DOHH2 (cell line): Measurements from ENCODE around the gene RPS6KL1.

Experiments used
- H3F3A ChIP-seq: fragments of 200-600 bp; sonication (generic), shearing (Covaris generic); 2 replicates; pipeline ENCODE4 v1.6.0; 2016; ENCODE audit warnings: antibody characterized with exemption, mild to moderate bottlenecking; ENCODE audit not compliant: control insufficient read depth, insufficient read depth
- H3K27ac ChIP-seq: fragments of 200-600 bp; sonication (generic); 2 replicates; pipeline ENCODE4 v1.5.1; 2014; ENCODE audit warnings: low read depth, mild to moderate bottlenecking, low read length, moderate library complexity
- H3K27me3 ChIP-seq: fragments of 200-600 bp; sonication (generic); 2 replicates; pipeline ENCODE4 v1.6.1; 2014; ENCODE audit warnings: mild to moderate bottlenecking, low read length, mixed read lengths; ENCODE audit not compliant: control insufficient read depth
- H3K36me3 ChIP-seq: fragments of 200-600 bp; sonication (generic); 2 replicates; pipeline ENCODE4 v1.6.1; 2014; ENCODE audit warnings: mild to moderate bottlenecking, low read length, moderate library complexity, mixed read lengths; ENCODE audit not compliant: control insufficient read depth
- H3K4me1 ChIP-seq: fragments of 200-600 bp; sonication (generic); 2 replicates; pipeline ENCODE4 v1.6.1; 2014; ENCODE audit warnings: mild to moderate bottlenecking, low read length, mixed read lengths; ENCODE audit not compliant: control insufficient read depth
- H3K4me2 ChIP-seq: fragments of 200-600 bp; sonication (generic); 2 replicates; pipeline ENCODE4 v1.6.0; 2014; ENCODE audit warnings: mild to moderate bottlenecking, low read length, moderate library complexity
- H3K4me3 ChIP-seq: fragments of 200-600 bp; sonication (generic); 2 replicates; pipeline ENCODE4 v1.5.1; 2014; ENCODE audit warnings: mild to moderate bottlenecking, low read length, mixed read lengths
- H3K79me2 ChIP-seq: fragments of 200-600 bp; sonication (generic); 2 replicates; pipeline ENCODE4 v1.6.1; 2014; ENCODE audit warnings: mild to moderate bottlenecking, low read length, mixed read lengths; ENCODE audit not compliant: control insufficient read depth
- H3K9me2 ChIP-seq: fragments of 200-600 bp; sonication (generic); replicated peaks from 2 replicates; pipeline ENCODE4 v1.6.1; 2014; ENCODE audit warnings: mild to moderate bottlenecking, low read length, mixed read lengths; ENCODE audit not compliant: control insufficient read depth
- H3K9me3 ChIP-seq: fragments of 200-600 bp; sonication (generic); 2 replicates; pipeline ENCODE4 v1.6.1; 2014; ENCODE audit warnings: antibody characterized with exemption, low read length, mixed read lengths; ENCODE audit not compliant: control insufficient read depth, insufficient read depth
- H4K20me1 ChIP-seq: fragments of 200-600 bp; sonication (generic); 2 replicates; pipeline ENCODE4 v1.6.0; 2014; ENCODE audit warnings: low read depth, mild to moderate bottlenecking, antibody characterized with exemption, low read length, moderate library complexity; ENCODE audit not compliant: control insufficient read depth, insufficient read depth
- EZH2phosphoT487 ChIP-seq: fragments of 200-600 bp; sonication (generic); IDR thresholded peaks from 2 replicates; pipeline ENCODE4 v1.6.1; 2017; ENCODE audit warnings: borderline replicate concordance, mild to moderate bottlenecking, antibody characterized with exemption, low read length, moderate library complexity, mixed read lengths
- TF ChIP-seq, protein P1 (sequence below): fragments of 200-600 bp; sonication (generic); IDR thresholded peaks from one replicate; pipeline ENCODE4 v1.5.1; 2014; ENCODE audit warnings: antibody characterized with exemption, mild to moderate bottlenecking, low read depth, low read length; ENCODE audit not compliant: poor library complexity, severe bottlenecking

The RPS6KL1 gene

DNA sequence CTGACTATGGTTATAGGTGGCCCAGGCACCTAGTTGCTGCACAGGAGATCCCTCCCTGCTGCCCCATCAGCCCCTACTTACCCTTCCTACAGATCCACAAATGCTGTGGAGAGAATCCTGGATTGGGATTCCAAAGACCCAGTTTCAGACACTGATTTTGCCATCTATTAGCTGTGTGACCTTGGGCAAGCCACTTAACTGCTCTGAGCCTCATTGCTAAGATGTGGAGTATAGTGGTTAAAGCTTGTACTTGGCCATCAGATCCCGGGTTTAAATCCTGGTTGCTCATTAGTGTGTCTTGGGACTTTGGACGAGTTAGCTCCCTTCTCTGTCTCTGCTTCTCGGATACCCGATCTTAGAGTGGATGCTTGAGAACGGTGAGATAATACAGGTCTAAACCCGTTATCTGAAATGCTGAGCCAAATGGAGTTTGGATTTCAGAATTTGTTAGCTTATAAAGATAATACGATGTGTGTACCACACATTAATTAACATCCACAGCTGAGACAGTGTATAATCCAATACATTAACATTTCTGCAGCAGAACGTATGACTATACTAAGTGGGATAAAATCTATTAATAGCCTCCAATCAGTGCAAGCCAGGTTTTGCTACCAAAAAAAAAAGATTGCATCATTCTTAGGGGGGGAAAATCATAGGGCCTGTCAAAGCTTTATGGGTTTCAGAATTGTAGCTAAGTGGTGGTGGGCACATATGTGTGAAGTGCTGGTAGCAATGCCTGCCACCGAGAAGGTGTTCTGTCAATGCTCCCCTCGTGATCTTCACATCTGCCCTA lies 63.1 kb downstream of the RPS6KL1 start:
- Histone ChIP-seq H3K27ac (no peak overlapping the region), H3K4me3 (no peak overlapping the region), H4K20me1 (0 out of 2 replicates have a peak, but pooled peaks cover 4% of the 10 kb centered on the region), H3K4me1 (no peaks in the 10 kb centered on the region), H3K27me3 (no peaks in the 10 kb centered on the region), H3K4me2 (no peak overlapping the region), H3K9me2 (no peaks in the 10 kb centered on the region), H3K79me2 (no peaks in the 10 kb centered on the region), H3K36me3 (no peaks in the 10 kb centered on the region; the same call in 1 of the 2 replicates), H3F3A (no peaks in the 10 kb centered on the region), H3K9me3 (no peaks in the 10 kb centered on the region)
- TF ChIP-seq, protein P1, sequence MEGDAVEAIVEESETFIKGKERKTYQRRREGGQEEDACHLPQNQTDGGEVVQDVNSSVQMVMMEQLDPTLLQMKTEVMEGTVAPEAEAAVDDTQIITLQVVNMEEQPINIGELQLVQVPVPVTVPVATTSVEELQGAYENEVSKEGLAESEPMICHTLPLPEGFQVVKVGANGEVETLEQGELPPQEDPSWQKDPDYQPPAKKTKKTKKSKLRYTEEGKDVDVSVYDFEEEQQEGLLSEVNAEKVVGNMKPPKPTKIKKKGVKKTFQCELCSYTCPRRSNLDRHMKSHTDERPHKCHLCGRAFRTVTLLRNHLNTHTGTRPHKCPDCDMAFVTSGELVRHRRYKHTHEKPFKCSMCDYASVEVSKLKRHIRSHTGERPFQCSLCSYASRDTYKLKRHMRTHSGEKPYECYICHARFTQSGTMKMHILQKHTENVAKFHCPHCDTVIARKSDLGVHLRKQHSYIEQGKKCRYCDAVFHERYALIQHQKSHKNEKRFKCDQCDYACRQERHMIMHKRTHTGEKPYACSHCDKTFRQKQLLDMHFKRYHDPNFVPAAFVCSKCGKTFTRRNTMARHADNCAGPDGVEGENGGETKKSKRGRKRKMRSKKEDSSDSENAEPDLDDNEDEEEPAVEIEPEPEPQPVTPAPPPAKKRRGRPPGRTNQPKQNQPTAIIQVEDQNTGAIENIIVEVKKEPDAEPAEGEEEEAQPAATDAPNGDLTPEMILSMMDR: no peak

DNA sequence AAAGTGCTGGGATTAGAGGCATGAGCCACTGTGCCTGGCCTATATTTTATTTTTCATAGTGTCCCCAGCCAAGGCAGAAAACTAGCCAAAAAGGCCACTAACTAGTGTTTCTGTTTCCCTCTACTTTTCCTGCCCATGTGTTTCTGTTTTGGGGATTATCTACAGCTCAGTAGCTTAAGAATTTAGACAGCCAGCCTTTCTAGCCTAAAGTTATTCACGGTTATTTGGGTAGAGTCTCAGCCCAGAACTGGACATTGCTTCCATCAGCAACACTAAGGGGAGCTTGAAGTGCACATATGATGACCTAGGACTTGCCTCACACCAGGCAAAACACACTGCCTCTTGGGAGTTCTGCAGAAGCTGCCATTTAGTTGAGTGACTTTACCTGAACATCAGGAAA lies 65.0 kb downstream of the RPS6KL1 start:
- TF ChIP-seq EZH2phosphoT487: no peak
- TF ChIP-seq, protein P1: no peak
- Histone ChIP-seq H3K27me3 (no peaks in the 10 kb centered on the region), H3F3A (no peaks in the 10 kb centered on the region), H3K9me2 (no peaks in the 10 kb centered on the region), H3K27ac (no peak overlapping the region), H4K20me1 (0 out of 2 replicates have a peak, but pooled peaks cover 4% of the 10 kb centered on the region), H3K4me1 (peaks cover 3% of the 10 kb centered on the region), H3K4me3 (no peak overlapping the region), H3K4me2 (no peak overlapping the region), H3K79me2 (no peaks in the 10 kb centered on the region), H3K9me3 (no peaks in the 10 kb centered on the region), H3K36me3 (no peaks in the 10 kb centered on the region; the same call in 1 of the 2 replicates)

DNA sequence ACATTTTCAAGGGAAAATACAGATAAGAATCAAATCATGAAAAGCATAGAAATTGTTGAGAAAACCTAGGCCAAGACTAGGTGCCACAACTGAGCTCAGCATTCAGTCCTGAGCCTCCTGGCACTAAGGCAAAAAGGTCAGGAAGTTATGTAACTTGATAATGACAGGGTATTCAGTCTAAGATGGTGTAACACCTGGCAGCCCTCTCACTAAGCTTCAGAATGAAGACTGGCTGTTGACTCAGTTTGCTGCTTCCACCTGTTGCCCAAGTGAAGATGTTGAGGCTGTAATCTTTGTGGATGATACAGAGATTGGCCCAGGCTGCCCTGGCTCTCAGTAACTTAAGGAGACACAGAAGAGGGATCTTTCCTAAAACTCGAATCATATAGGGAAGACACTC lies 66.7 kb downstream of the RPS6KL1 start:
- no peaks in the 10 kb centered on the region for H3K9me2 ChIP-seq
- no peak overlapping the region for H3K4me3 ChIP-seq
- H3K27ac ChIP-seq: no peak overlapping the region
- no peaks in the 10 kb centered on the region for H3K9me3 ChIP-seq
- no peaks in the 10 kb centered on the region for H3F3A ChIP-seq
- H3K4me1 ChIP-seq: peaks cover 11% of the 10 kb centered on the region
- H3K36me3 ChIP-seq: no peaks in the 10 kb centered on the region; the same call in 1 of the 2 replicates
- no peaks in the 10 kb centered on the region for H3K27me3 ChIP-seq
- no peak for TF ChIP-seq EZH2phosphoT487
- TF ChIP-seq, protein P1: no peak
- H3K79me2 ChIP-seq: no peaks in the 10 kb centered on the region
- H3K4me2 ChIP-seq: no peak overlapping the region
- 0 out of 2 replicates have a peak, but pooled peaks cover 4% of the 10 kb centered on the region for H4K20me1 ChIP-seq
